Right renal pelvis (tissue), 4 donors: ENCODE data around the gene ZDHHC8. TPM values are rescaled to one million over a fixed set of nuclear protein-coding genes. Genes with fewer than 3 reads are reported as not detected.

Experiments
- DNase-seq, 4 donors: peaks; one replicate each; pipeline ENCODE4 v3.0.0-alpha.2; 2013; ENCODE audit warnings: low read depth in 4 of 4, low spot score in 3 of 4, missing footprints in 1 of 4
- polyA plus RNA-seq, 4 donors: library from polyadenylated mRNA; unstranded; fragments of 120-200 nt; gene quantifications; one replicate each; pipeline ENCODE4 v1.2.1, GENCODE V29; 2013; ENCODE audit not compliant: insufficient read length in 4 of 4

The ZDHHC8 gene
- polyA plus RNA-seq, 4 donors = 34.7 to 55.9 (median 40.9) TPM

GRCh38 chr22:20191000-20191515 is 59.5 kb downstream of the ZDHHC8 start:
- DNase-seq = no peak

GRCh38 chr22:20191803-20192202 is 60.2 kb downstream of the ZDHHC8 start:
- no peak for DNase-seq

- no peak for DNase-seq
These were observed 60.8 kb downstream of the ZDHHC8 start for GRCh38 chr22:20192293-20192971.

GRCh38 chr22:20192972-20193760 is 61.6 kb downstream of the ZDHHC8 start:
- DNase-seq = no peak

- no peak for DNase-seq
These were observed 62.3 kb downstream of the ZDHHC8 start for GRCh38 chr22:20193761-20194494.

GRCh38 chr22:20194681-20195593 is 63.3 kb downstream of the ZDHHC8 start:
- DNase-seq = no peak

GRCh38 chr22:20196094-20196842 is 64.7 kb downstream of the ZDHHC8 start:
- DNase-seq = no peak

Other genes starting within 250 kb of the ZDHHC8 start
- gene COMT, start 190.0 kb upstream of the ZDHHC8 start, polyA plus RNA-seq = 100 to 1,000 TPM; 102 to 144 (median 105) TPM
- gene TXNRD2, start 190.0 kb upstream of the ZDHHC8 start, polyA plus RNA-seq = 10 to 100 TPM; 23.3 to 28.0 (median 24.4) TPM
- gene ARVCF, start 115.0 kb upstream of the ZDHHC8 start, polyA plus RNA-seq = 10 to 100 TPM; 18.0 to 31.2 (median 20.2) TPM
- 10 to 100 TPM in 3 of 4 donors, 1 to 10 TPM in 1; 9.4 to 14.4 (median 10.8) TPM for gene TANGO2, start 110.7 kb upstream of the ZDHHC8 start, polyA plus RNA-seq
- gene DGCR8, start 51.6 kb upstream of the ZDHHC8 start, polyA plus RNA-seq = 10 to 100 TPM; 39.2 to 48.4 (median 40.9) TPM
- gene RANBP1, start 15.7 kb upstream of the ZDHHC8 start, polyA plus RNA-seq = 100 to 1,000 TPM; 182 to 199 (median 190) TPM
- gene TRMT2A, start 14.6 kb upstream of the ZDHHC8 start, polyA plus RNA-seq = 10 to 100 TPM; 44.9 to 58.1 (median 48.8) TPM
- gene CCDC188, start 19.3 kb downstream of the ZDHHC8 start, polyA plus RNA-seq = under 1 TPM; 0.53 to 0.93 (median 0.76) TPM
- 1 to 10 TPM; 5.0 to 9.0 (median 6.1) TPM for gene RTN4R, start 136.5 kb downstream of the ZDHHC8 start, polyA plus RNA-seq
- 10 to 100 TPM; 45.1 to 68.0 (median 52.9) TPM for gene DGCR6L, start 188.3 kb downstream of the ZDHHC8 start, polyA plus RNA-seq